Activated T-helper 1 cell treated with Interleukin-2 at 50 U/mL for 16 hours (primary cell): Measurements from ENCODE around the gene NUBPL.
"Not testable (repeated sequence)": the region's sequence is repeated elsewhere in the genome, so short reads cannot be mapped to it uniquely, and the experiment has no call there.

Experiments
- DNase-seq: peaks from one replicate; pipeline ENCODE4 v3.0.0-alpha.2; 2020; ENCODE audit warnings: low read depth

The NUBPL gene

GRCh38 chr14:31880935-31881334 lies 319.7 kb downstream of the NUBPL start:
- no peak for DNase-seq

GRCh38 chr14:31881531-31882310 lies 320.5 kb downstream of the NUBPL start:
- no peak for DNase-seq

GRCh38 chr14:31884238-31884637 lies 323.0 kb downstream of the NUBPL start:
- DNase-seq: no peak

DNA sequence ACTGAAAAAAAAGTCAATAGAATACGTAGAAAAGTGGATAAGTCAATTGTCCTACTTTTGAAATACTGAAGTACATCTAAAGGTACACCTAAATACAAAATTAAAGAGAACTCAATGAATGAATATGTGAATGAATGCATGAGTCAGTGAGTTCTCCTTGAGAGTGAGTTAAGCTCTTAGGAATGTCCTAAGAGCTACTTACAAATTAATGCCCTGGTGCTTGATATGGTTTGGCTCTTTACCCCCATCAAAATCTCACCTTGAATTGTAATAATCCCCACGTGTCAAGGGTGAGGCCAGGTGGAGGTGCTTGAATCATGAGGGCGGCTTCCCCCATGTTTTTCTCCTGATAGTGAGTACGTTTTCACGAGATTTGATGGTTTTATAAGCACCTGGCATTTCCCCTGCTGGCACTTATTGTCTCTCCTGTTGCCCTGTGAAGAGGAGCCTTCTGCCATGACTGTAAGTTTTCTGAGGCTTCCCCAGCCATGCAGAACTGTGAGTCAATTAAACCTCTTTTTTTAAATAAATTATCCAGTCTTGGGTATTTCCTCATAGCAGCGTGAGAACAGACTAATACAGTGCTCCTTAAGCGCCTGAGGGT lies 323.7 kb downstream of the NUBPL start:
- DNase-seq: no peak

- DNase-seq: no peak
Measured at GRCh38 chr14:31886156-31886835, 325.1 kb downstream of the NUBPL start.

DNA sequence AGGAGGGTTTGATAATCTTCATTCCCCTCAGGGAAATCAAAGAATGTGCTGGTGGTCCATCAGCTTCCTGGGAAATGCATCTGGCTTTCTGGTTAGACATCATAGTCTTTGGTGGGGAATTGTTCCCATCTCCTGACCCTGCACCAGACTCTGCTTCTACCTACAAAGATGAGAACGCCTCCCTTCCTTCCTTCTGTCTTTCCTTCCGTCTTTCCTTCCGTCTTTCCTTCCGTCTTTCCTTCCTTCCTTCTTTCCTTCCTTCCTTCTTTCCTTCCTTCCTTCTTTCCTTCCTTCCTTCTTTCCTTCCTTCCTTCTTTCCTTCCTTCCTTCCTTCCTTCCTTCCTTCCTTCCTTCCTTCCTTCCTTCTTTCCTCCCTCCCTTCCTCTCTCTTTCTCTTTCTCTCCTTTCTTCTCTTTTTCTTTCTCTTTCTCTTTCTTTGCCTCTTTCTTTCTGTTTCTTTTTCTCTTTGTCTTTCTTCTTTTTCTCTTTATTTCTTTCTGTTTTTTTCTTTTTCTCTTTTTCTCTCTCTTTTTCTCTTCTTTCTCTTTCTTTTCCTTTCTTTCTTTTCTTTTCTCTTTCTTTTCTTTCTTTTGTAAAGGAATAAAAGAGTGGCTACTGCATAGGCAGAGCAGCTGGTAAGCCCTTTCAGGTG lies 326.9 kb downstream of the NUBPL start:
- DNase-seq: no peak

DNA sequence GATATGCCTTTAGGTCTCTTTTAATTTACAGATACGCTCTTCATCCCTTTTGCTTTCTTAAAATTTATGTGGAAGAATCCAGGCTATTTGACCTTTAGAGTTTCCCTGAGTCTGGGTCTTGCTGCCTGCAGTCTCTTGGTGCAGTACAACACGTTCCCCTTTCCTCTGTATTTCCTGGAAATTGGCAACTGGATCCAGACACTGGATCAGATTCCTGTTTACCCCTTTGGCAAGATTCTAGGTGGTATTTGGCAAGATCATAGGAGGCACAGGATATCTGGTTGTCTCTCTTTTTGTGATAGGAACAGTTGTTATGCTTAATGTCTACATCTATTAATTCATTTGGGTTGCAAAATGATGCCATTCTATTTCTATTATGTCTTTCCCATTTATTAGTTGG lies 328.1 kb downstream of the NUBPL start:
- no peak for DNase-seq

DNA sequence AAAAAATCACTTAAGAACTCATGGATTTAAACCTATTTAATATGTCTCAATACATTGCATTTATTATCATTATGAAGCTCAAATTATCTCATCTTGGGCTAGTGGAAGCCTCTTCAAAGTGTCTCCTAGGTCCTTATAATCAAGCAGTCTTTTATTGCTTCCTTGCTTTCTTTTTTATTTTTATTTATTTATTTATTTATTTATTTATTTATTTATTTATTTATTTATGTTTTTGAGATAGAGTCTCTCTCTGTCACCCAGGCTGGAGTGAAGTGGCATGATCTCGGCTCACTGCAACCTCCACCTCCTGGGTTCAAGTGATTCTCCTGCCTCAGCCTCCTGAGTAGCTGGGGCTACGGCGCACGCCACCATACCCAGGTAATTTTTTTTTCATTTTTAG lies 329.0 kb downstream of the NUBPL start:
- not testable (repeated sequence) for DNase-seq

DNA sequence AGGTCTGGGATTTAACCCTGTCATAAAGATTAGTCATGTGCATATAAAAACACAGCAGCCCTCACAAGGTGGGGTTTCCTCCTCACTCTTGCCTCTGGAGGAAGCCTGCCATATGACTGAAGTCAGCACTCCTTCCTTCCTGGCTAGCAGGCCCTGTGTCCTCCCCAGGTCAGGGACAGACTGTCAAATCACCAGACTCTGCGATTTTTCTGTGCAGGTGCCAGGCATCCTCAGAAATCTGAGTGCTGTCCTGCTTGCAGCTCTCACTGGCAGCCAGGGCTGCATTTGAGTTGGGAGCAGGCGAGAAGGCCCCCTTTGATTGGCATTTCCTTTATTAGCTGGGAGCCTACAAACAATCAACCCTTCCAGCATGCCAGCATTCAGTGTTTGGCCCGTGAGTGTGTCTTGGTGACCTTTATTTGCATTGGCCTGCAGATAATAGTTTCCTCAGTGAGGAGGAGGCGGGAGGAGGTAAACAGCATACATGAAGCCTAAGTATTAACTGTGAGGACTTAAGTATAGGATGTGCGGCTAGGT lies 332.1 kb downstream of the NUBPL start:
- DNase-seq: no peak

DNA sequence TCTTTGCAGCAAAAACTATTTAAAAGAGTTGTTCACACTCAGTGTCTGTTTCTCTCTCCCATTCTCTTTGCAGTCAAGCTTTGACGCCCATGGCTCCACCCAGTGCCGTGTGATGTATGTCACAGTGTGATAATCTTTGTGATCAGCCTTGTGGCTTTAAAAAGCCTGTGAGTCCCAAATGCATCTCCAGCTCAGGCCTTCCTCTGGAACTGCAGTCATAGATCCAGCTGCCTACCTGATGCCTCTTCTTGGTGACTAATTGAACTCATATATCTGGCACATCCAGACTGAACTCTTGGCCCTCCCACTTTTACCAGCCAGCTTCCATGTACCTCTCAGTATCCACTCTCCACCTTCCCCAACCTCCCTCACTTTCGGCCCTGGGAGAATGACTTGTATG lies 333.1 kb downstream of the NUBPL start:
- DNase-seq: no peak

DNA sequence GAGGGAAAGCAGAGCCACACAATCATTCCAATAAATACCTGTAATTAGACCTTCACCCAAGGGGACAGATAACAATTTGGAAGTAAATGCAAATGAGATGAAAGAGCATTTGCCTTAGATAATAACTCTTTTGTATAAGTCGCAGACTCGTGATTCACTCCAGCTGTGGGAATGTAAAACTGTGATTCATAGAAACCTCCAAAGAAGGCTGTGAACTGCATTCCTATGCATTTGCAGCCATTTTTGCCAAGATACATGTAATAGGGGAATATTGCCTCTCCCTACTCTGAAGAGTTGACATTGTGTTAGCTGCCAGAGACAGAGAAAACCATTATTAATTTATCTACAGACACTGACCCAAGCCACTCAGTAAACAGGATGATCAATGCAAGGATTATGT lies 334.0 kb downstream of the NUBPL start:
- no peak for DNase-seq

- DNase-seq: no peak
Measured at GRCh38 chr14:31895646-31896045, 334.4 kb downstream of the NUBPL start.

DNA sequence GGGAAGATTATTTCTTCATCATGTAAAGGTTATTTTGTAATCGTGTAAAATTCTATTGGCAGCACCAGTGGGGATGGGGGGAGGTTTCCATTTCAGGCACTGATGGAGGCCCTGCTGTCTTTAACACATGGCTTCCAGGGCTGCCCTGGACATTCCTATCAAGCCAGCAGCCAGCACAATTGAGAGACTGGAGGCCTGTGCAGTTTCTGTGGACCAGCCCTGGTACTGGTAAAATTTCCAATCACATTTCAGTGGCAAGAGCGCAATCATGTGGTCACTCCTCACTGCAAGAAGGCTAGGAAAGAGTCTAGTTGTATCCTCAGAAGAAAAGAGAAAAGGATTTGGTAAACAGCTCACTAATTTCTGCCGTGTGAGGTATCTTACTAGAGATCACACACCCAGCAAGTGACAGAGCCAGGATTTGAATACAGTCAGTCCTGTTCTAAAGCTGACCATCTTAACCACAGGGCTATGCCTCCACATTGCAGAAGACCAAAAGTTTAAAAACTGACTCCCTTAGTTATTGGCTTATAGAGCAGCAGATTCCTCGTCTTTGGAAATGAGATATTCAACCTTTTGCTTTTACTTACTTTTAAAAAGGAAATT lies 336.5 kb downstream of the NUBPL start:
- DNase-seq: no peak

GRCh38 chr14:31898838-31899528 lies 337.8 kb downstream of the NUBPL start:
- DNase-seq: no peak

DNA sequence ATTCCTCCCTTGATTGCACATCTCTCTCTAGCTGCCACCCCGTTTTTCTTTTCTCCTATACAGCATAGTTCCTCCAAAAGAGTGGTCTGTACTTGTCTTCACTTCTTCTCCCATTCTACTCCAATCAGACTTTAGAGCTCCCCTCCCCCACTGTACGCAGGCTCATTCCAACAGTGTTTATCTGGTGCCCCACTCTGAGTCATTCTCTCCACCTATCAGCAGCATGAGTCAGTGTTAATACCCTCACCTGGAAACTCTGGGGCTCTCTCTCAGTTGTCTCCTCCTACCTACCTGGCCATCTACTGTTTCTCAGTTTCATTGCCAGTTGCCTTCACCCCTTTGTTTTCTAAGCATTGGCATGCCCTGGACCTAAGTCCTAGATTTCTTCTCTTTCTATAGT lies 340.8 kb downstream of the NUBPL start:
- DNase-seq: no peak

GRCh38 chr14:31902945-31903646 lies 341.9 kb downstream of the NUBPL start:
- DNase-seq: no peak

GRCh38 chr14:31909977-31910376 lies 348.8 kb downstream of the NUBPL start:
- no peak for DNase-seq
